ENCODE results near the gene NUDT8.
A peak's percentile ranks its signal among the peaks of the same experiment; 100 is the strongest.
"Not testable (repeated sequence)": the region's sequence is repeated elsewhere in the genome, so short reads cannot be mapped to it uniquely, and the experiment has no call there.

NUDT8 gene

DNA sequence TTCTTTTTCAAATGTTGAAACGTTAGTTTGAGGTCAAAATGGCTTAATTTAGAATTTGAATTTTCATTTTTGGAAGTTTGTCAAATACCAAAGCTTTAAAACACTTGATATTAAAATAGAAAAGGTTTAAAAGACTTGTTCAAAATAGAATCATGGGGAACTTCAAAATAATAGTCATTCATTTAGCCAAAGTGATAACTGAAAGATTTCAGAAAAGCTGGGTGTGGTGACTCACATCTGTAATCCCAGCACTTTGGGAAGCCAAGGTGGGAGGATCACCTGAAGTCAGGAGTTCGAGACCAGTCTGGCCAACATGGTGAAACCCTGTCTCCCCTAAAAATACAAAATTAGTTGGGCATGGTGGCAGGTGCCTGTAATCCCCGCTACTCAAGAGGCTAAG is 35.3 kb downstream of the NUDT8 start:
- no peak for DNase-seq (ENCODE audit: low read depth in 2 of 2, low spot score in 1 of 2)

DNA sequence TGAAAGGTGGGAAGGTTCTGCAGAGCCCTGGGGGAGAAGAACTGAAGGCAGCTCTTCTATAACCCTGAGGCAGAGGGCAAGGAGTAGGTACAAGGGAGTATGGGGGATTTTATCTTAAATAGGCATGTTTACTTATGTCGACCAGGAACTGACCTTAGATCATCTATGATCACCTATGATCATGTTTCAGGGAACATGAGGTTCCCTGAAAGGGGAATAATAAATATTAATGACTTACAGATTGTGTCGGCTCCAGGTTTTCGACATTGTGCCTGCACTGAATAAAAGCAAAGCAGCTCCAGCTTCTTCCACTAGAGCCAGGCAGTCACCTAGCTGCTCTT is 36.2 kb downstream of the NUDT8 start:
- DNase-seq (ENCODE audit: low read depth in 2 of 2, low spot score in 1 of 2) = no peak

DNA sequence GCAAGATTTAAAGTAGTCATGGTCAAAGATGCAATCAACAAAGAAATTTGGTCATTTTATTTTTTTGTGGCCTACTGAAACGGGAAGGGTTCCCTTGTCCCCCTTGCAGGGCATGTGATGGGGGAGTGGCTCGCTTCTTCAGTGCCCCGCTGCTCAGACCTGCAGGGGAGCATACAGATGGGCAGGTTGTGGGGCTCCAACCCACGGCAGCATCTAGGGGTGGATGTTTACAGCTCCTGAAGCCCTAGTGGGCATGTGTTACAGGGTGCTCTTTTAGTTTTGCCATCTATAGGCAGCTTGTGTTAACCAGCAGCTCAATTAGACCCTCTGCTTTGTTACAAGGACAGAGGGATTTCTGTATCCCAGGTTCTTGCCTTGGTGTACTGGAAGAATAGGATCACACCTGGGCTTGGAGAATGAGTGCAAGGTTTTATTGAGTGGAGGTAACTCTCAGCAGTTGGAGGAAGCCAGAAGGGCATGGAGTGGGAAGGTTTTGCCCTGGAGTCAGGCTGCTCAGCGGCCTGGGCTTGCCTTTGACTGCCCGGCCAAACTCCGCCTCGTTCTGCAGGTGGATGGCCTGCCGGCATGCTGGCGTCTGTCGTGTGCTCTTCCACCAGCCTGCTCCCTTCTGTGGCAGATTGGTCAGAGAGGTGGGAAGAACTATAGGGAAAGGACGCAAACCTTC is 36.7 kb downstream of the NUDT8 start:
- DNase-seq (ENCODE audit: low read depth in 2 of 2, low spot score in 1 of 2) = no peak

DNA sequence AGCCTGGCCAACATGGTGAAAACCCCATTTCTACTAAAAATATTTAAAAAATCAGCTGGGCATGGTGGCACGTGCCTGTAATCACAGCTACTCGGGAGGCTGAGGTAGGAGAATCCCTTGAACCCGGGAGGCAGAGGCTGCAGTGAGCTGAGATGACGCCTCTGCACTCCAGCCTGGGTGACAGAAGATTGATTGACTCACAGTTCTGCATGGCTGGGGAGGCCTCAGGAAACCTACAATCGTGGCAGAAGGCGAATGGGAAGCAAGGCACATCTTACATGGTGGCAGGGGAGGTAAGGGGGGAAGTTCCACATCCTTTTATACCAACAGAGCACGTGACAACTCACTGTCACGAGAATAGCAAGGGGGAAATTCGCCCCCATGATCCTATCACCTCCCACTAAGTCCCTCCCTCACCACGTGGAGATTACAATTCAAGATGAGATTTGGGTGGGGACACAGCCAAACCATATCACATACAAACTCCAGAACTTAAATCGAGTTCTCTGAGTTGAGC is 40.8 kb downstream of the NUDT8 start:
- DNase-seq (ENCODE audit: low read depth in 2 of 2, low spot score in 1 of 2) = not testable (repeated sequence)

DNA sequence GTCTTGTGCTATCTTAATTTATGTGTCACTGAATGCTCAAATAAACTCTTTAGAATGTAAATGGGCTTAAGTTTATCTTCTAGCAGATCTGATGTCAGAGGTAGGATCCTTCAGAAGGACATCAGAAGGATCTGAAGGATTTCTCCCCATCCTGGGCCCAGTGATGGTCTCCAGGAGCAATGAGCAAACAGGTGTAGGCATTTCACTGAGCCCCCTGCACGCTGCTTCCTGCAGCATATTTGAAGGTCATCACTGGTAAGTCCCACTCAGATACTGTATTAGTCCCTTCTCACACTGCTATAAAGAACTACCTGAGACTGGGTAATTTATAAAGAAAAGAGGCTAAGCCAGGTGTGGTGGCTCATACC is 41.6 kb downstream of the NUDT8 start:
- DNase-seq (ENCODE audit: low read depth in 2 of 2, low spot score in 1 of 2) = no peak

DNA sequence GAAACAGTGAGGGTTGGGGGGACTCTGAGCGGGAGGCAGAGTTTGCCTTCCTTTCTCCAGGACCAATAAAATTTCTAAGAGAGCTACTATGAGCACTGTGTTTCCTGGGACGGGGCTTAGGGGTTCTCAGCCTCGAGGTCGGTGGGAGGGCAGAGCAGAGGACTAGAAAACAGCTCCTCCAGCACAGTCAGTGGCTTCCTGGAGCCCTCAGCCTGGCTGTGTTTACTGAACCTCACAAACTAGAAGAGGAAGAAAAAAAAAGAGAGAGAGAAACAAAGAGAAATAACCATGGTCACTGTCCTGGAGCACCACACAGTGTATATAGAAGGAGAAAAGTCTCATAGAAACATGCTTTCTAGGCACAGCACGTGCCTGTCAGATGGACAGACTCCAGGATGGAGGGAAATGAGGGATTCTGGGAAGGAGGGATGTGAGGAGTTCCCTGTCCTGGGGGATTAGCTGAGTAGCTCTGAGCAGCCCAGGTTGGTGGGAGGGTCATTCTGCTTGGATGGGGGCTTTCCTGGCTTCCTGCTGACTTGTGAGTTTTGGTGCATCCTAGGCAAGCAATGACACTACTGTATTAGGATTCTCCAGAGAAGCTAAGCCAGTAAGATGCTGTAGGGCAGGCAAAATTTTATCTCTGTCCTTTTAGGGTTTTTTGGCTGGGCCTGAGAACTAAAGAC is 43.0 kb downstream of the NUDT8 start:
- DNase-seq (ENCODE audit: low read depth in 2 of 2, low spot score in 1 of 2) = no peak

DNA sequence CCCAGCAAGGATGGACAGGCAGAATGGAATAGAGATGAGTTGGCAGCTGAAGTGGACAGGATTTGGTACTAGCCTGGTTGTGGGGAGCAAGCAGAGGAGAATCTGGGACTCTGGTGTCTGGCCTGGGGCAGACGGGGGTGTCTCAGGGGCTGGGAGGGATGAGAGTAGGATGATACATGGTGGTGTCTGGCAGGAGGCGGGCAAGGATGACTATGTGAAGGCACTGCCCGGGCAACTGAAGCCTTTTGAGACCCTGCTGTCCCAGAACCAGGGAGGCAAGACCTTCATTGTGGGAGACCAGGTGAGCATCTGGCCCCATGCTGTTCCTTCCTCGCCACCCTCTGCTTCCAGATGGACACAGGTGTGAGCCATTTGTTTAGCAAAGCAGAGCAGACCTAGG is 43.8 kb downstream of the NUDT8 start:
- DNase-seq (ENCODE audit: low read depth in 2 of 2, low spot score in 1 of 2) = no peak

DNA sequence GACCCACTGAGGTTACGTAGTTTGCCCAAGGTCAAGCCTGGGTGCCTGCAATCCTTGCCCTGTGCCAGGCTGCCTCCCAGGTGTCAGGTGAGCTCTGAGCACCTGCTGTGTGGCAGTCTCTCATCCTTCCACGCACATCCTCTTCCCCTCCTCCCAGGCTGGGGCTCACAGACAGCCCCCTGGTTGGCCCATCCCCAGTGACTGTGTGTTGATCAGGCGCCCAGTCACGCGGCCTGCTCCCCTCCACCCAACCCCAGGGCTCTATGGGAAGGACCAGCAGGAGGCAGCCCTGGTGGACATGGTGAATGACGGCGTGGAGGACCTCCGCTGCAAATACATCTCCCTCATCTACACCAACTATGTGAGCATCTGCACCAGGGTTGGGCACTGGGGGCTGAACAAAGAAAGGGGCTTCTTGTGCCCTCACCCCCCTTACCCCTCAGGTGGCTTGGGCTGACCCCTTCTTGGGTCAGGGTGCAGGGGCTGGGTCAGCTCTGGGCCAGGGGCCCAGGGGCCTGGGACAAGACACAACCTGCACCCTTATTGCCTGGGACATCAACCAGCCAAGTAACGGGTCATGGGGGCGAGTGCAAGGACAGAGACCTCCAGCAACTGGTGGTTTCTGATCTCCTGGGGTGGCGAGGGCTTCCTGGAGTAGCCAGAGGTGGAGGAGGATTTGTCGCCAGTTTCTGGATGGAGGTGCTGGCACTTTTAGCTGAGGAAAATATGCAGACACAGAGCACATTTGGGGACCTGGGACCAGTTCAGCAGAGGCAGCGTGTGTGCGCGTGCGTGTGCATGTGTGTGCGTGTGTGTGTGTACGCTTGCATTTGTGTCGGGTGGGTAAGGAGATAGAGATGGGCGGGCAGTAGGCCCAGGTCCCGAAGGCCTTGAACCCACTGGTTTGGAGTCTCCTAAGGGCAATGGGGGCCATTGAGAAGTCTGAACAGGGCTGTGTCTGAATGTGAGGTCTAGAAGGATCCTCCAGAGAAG is 44.6 kb downstream of the NUDT8 start:
- DNase-seq (ENCODE audit: low read depth in 2 of 2, low spot score in 1 of 2) = no peak

DNA sequence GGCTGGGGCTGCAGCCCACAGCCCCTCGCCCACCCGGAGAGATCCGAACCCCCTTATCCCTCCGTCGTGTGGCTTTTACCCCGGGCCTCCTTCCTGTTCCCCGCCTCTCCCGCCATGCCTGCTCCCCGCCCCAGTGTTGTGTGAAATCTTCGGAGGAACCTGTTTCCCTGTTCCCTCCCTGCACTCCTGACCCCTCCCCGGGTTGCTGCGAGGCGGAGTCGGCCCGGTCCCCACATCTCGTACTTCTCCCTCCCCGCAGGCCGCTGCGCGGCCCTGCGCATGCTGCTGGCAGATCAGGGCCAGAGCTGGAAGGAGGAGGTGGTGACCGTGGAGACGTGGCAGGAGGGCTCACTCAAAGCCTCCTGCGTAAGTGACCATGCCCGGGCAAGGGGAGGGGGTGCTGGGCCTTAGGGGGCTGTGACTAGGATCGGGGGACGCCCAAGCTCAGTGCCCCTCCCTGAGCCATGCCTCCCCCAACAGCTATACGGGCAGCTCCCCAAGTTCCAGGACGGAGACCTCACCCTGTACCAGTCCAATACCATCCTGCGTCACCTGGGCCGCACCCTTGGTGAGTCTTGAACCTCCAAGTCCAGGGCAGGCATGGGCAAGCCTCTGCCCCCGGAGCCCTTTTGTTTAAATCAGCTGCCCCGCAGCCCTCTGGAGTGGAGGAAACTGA is 45.4 kb downstream of the NUDT8 start:
- no peak for DNase-seq (ENCODE audit: low read depth in 2 of 2, low spot score in 1 of 2)

DNA sequence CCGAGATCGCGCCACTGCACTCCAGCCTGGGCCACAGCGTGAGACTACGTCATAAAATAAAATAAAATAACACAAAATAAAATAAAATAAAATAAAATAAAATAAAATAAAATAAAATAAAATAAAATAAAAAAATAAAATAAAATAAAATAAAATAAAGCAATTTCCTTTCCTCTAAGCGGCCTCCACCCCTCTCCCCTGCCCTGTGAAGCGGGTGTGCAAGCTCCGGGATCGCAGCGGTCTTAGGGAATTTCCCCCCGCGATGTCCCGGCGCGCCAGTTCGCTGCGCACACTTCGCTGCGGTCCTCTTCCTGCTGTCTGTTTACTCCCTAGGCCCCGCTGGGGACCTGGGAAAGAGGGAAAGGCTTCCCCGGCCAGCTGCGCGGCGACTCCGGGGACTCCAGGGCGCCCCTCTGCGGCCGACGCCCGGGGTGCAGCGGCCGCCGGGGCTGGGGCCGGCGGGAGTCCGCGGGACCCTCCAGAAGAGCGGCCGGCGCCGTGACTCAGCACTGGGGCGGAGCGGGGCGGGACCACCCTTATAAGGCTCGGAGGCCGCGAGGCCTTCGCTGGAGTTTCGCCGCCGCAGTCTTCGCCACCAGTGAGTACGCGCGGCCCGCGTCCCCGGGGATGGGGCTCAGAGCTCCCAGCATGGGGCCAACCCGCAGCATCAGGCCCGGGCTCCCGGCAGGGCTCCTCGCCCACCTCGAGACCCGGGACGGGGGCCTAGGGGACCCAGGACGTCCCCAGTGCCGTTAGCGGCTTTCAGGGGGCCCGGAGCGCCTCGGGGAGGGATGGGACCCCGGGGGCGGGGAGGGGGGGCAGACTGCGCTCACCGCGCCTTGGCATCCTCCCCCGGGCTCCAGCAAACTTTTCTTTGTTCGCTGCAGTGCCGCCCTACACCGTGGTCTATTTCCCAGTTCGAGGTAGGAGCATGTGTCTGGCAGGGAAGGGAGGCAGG is 46.2 kb downstream of the NUDT8 start, which contains the start of gene GSTP1:
Gene GSTP1, plus strand, starts transcription at position 566 of the 958 bp plus-strand sequence. Its CDS starts 32 bp downstream, at position 598.
- peak; percentile 58 to 60 for DNase-seq (ENCODE audit: low read depth in 2 of 2, low spot score in 1 of 2)

DNA sequence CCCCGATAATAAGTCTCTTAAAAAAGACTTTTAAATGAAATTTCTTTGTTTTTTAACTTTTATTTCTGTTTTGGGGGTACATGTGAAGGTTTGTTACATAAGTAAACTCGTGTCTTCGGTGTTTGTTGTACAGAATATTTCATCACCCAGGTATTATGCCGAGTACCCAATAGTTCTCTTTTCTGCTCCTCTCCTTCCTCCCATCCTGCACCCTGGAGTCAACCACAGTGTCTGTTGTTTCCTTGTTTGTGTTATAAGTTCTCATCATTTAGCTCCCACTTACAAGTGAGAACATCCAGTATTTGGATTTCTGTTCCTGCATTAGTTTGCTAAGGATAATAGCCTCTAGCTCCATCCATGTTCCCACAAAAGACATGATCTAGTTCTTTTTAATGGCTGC is 47.7 kb downstream of the NUDT8 start:
- DNase-seq (ENCODE audit: low read depth in 2 of 2, low spot score in 1 of 2) = no peak

DNA sequence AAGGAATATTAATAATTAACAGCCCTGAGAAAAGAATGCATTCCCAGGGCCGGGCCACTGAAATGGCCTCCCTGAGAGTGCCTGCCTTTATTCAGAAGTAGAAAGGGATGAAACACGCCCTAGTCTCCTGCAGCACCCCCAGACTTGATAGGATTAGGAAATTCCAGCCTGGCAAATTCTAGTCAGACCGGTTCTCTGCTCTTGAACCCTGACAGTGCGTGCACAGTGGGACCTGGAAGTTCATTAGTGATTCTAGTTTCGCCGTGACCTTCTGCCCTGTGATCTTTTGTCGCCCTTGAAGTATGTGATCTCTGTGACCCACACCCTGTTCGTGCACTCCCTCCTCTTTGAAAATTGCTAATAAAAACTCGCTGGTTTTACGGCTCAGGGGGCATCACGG is 48.3 kb downstream of the NUDT8 start:
- no peak for DNase-seq (ENCODE audit: low read depth in 2 of 2, low spot score in 1 of 2)

DNA sequence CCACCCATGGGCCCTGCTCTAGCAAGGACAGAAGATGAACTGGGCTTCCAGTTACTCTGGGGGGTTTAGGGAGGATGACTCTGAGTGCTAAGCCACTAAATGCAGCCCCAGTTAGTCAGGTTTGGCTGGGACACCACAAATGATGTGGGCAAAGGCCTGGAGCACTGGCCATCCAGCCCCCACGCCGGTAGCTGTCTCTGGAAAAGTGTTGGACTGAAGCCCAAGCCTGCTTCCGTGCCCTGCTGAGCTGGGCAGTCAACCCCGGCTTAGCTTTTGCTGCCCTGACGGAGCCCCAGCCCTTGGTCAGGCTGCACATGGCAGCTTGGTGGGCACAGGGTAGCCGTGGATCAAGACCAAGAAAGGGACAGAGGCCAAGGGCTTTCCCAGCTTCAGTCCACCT is 51.8 kb downstream of the NUDT8 start:
- DNase-seq (ENCODE audit: low read depth in 2 of 2, low spot score in 1 of 2) = no peak
